GM04503 (cell line): ENCODE results near the gene CHMP6.

ENCODE experiments used
- DNase-seq: peaks from one replicate; pipeline ENCODE4 v3.0.0-alpha.2; 2012; ENCODE audit warnings: low read depth

The CHMP6 gene

GRCh38 chr17:80970762-80971703 lies 20.6 kb upstream of the CHMP6 start:
- DNase-seq = no peak

DNA sequence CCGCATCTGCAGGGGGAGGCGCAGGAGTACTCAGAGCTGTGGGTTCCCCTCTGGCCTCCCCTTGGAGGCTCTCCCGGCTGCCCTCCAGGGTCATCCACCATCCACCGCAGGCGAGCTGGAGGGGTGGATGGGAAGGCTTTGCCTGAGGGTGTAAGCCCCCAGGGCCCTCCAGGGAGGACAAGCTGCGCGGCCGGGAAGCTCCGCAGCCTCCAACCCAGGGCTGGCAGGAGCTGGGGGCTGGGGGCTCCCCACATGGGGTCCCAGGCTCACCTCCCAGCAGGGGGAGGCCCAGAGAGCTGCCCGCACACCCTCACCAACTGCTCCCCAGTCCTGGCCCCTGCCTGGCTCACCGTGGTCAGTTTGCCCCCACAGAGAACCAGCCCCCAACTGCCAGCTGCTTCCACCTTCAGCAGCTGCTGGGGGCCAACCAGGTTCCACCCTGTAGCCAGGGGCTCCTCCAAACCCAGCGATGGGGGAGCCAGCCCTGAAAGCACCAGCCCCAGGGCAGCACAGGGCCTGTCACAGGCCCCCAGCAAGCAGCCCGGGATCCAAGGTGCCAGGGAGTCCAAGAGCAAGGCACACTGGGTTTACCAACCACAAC lies 19.8 kb upstream of the CHMP6 start:
- DNase-seq = no peak

- no peak for DNase-seq
Observed at GRCh38 chr17:80976701-80977100, 14.9 kb upstream of the CHMP6 start.

DNA sequence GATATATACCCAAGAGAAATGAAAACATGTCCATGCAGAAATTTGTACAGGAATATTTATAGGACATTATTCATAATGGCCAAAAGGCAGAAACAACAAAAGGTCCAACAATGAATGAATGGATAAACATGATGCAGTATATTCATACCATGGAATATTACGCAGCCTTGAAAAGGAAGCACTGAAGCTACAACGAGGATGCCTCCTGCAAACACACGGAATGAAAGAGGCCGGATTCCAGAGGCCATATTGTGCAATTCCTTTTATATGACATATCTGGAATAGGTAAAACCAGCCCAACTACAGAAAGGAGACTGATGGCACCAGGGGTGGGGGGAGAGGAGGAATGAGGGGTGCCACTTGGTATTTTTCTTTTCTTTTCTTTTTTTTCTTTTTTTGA lies 14.5 kb upstream of the CHMP6 start:
- no peak for DNase-seq

- DNase-seq = no peak
Observed at GRCh38 chr17:80978499-80979497, 12.8 kb upstream of the CHMP6 start.

- DNase-seq = no peak
Observed at GRCh38 chr17:80979547-80980378, 11.9 kb upstream of the CHMP6 start.

GRCh38 chr17:80980397-80981061 lies 11.1 kb upstream of the CHMP6 start:
- no peak for DNase-seq

DNA sequence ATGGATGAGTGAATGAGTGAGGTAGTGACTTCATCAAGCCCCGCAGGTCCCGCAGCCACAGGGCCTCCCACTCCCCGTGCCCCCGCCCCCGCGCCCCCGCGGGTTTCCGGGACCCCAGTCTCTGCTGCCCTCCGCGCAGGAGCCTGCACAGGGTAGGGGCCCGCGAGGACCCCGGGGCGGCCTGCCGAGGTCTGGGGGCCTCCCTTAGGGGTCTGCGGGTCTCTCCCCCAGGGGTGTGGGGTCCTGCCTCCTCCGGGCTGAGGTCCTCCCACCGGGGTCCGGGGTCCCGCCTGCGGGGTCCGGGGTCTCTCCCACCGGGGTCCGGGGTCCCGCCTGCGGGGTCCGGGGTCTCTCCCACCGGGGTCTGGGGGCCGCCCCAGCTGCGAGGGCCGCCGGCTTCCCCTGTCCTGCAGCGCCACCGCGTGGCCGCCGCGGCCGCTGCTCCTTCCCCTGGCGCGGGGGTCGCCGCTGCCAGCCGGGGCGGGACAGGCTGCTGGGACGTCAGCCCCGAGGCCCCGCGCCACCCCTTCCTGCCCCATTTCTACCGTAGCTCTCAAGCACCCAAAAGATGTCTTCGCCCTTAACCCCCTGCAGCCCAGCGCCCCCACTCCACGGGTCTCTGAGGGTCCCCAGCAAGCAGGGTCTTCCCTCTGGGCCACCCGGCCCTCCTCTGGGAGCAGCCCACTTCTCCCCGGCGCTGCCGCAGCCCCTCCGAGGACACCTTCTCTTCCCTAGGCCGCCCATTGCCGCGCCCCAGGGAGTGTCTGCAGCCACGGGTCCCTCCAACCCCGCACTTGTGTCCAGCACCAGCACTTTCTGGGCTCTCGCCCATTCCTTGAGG lies 10.4 kb upstream of the CHMP6 start:
- no peak for DNase-seq

DNA sequence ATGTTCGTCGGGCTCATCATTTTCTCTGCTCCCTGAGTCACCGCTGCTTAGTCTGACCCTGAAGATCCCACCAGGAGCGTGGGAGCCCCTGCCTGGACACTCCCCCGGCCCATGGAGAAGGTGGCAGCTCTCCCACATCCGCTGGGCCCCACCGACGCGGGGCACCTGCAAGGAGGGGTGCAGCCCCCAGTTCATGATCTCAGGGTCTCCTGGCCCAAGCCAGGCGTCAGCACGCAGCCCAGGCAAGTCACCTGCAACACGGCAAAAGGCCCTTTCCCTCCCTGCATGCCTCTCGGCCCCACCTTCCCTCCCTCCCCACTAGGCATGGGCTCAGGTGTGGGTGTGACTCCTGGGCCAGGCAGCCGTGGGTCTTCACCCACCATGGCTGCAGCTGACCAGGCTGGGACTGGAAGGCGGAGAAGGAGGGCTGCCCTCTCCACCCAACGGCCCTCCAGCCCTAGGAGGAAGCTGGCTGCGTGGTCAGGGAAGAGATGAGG lies 9.7 kb upstream of the CHMP6 start:
- no peak for DNase-seq

- DNase-seq = no peak
Observed at GRCh38 chr17:80982426-80982974, 9.1 kb upstream of the CHMP6 start.

- DNase-seq = no peak
Observed at GRCh38 chr17:80983545-80983944, 8.1 kb upstream of the CHMP6 start.

GRCh38 chr17:80984749-80985148 lies 6.9 kb upstream of the CHMP6 start:
- peak; percentile 95 for DNase-seq

DNA sequence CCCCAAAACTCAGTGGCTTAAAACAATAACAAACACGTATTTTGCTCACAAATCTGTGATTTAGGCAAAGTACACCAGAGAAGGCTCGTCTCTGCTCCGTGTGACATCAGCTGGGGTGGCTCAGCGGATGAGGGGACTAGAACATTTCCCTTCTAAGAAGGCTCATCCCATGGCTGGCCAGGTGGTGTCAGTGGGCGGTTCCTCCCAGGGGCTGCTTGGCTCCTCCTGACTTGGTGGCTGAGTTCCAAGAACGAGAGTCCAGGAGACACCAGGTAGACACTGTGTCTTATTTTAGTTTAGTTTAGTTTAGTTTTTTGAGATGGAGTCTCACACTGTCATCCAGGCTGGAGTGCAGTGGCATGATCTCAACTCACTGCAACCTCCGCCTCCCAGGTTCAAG lies 5.6 kb upstream of the CHMP6 start:
- DNase-seq = no peak

GRCh38 chr17:80986816-80987475 lies 4.7 kb upstream of the CHMP6 start:
- DNase-seq = no peak

DNA sequence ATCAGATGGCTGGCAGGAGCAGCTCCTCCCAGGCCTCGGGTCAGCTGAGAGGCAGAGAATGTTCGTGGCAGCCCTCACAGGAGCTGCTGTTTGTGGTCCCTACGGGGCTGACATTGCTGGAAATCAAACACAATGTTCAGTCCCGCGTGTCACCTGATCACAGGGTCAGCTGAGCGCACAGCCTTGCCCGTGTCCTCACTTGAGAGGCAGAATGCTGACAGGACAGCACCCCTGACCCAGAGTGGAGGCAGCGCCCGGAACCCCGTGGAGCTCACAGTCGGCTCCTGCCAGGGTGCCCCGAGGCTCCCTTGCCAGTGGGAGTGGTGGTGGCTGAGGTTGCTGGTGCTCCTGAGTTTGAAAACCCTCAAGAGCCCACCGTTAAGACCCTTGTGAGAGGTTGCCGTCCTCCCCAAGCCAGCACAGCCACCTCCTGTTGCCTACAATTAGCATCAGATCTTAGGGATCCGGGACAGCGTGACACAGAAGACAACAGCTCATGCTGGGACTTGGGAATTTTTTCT lies 3.6 kb upstream of the CHMP6 start:
- no peak for DNase-seq

- DNase-seq = no peak
Observed at GRCh38 chr17:80989586-80989913, 2.1 kb upstream of the CHMP6 start.

DNA sequence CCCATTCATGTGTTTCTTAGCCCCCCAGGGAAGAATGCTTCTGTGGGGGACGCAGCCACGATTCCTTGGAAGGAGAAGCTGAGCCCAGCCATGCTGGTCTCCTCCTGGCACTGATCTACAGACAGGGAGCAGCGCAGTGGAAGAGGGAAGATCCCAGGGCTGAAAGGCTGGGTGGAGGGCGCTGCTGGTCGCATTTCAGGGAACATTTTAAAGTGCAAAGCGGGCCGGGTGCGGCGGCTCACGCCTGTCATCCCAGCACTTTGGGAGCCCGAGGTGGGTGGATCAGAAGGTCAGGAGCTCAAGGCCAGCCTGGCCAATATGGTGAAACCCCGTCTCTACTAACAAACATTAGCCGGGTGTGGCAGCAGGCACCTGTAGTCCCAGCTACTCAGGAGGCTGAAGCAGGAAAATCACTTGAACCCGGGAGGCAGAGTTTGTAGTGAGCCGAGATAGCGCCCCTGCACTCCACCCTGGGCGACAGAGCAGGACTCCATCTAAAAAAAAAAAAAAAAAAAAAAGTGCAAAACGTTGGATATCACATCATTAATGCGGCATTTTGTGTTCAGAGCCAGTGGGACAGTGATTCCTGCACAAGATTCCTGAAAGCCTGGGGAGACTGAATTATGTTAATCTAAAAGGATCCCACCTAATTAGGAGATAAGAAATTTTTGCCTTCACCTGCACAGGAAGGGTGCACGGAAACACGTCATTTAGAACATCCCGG lies 558 bp upstream of the CHMP6 start:
- DNase-seq = no peak
